ELR (cell line): Measurements from ENCODE around the gene IL10RA.
"Not testable (repeated sequence)": the region's sequence is repeated elsewhere in the genome, so short reads cannot be mapped to it uniquely, and the experiment has no call there.

ENCODE experiments used
- DNase-seq: peaks from one replicate; pipeline ENCODE4 v3.0.0-alpha.2; 2015; ENCODE audit warnings: low read depth

IL10RA gene

DNA sequence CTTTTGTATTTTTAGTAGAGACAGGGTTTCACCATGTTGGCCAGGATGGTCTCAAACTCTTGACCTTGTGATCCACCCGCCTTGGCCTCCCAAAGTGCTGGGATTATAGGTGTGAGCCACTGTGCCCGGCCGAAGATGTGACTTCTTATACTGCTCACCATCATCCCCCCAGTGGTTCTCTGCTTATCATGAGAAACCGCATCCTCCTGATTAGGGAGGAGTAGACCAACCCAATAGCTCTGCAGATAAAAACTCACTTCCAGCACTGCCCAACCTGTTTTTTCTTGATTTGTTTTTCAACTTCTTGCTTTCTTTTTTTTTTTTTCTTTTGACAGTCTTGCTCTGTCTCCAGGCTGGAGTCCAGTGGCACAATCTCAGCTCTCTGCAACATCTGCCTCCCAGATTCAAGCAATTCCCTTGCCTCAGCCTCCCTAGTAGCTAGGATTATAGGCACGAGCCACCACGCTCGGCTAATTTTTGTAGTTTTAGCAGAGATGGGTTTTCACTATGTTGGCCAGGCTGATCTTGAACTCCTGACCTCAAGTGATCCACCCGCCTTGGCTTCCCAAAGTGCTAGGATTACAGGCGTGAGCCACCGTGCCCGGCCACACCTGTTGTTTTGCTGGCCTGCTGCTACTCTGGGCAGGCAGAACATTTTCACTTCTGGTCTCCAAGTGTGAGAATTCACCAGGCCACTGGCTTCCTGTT lies 21.5 kb downstream of the IL10RA start:
- DNase-seq = not testable (repeated sequence)

DNA sequence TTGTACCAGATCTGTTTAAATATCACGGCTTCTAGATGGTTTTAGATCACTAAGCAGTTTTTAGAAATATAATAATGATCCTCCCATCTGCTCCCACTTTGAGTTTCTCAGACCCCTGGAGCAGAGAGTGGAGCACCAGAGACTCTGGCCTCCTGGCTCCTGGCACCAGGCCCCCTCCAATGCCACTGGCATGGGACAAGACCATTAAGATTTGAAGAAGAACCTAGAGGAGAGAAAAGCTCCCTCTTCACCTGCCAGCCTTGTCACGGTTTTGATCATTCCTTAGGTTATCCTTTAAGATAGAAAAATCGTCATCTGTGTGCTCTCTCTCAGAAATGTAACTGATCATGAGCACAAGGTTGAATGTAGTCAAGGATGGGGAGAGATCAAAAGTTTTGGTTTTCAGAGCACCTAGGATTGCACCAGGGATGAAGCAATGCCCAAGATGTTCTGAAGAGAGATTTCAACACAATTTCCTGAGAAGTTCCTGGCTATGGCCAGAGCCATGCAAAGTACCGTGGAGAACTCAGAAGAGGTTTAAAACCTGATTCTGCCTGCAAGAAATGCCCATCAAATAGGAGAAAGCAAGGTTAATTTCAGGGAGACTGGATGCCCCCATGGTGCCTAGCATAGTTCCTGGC lies 22.2 kb downstream of the IL10RA start:
- no peak for DNase-seq

DNA sequence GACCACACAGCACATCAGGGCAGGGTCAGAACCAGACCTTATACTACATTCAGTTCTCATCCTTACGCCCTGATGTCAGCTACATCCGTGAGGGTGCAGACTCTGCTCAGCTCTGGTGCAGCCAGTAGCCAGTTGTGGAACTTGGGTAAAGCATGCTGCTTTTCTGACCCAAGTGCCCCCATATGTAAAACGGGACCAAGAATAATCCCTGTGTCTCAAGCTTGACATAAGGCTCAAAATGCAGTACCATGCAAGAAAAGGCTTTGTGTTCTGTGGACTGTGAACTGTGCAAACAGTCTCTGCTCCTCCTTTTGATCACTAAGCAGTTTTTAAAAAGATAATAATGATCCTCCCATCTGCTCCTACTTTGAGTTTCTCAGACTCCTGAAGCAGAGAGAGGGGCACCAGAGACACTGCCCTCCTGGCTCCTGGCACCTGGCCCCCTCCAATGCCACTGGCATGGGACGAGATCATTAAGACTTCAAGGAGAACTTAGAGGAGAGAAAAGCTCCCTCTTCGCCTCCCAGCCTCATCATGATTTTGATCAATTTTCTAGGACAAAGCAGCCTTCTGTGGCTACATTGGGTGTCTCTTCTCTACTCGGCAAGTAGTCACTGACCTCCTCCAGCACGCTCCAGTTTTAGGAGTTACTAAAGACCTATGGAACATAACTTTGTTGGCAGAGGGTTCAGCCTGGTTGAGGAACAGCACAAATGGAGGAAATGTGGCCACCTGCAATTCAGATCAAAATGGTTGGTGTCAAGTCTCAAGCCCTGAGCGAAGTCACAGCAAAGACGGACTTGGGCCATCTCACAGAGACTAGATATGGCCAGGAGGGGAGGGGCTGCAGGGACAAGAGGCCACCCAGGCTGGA lies 23.9 kb downstream of the IL10RA start:
- no peak for DNase-seq

DNA sequence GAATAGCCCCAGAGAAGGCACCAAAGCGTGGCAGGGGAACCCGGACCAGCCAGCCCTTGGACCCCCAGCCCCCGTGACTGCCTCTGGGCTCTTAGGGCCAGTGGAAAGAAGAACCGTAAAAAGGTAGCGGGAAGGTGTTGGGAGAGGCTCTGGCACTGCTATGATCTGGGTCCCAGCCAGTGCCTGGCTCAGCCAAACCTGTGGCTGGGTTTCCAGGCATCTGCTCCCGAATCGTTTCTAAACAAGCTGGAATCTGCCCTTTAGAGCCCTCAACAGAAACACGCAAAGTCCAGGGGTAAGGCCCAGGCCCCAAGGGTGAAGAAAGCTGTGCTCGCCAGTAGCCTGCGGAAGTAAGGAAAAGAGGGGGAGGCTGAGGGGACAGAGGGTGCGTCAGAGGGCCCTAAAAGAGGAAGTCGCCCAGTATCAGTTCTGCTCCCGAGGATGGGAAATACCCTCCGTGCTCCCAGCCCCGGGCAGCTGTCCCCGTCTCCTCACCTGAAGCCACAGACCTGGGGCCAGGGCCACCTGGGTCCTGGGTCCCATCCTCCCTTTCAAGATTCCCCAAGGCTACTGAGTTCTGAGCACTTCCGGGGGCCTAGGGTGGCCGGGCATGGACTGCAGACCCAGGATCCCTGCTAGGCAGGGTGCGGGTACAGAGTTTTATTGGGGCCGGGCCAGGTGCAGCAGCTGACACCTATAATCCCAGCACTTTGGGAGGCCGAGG lies 24.7 kb downstream of the IL10RA start:
- no peak for DNase-seq

DNA sequence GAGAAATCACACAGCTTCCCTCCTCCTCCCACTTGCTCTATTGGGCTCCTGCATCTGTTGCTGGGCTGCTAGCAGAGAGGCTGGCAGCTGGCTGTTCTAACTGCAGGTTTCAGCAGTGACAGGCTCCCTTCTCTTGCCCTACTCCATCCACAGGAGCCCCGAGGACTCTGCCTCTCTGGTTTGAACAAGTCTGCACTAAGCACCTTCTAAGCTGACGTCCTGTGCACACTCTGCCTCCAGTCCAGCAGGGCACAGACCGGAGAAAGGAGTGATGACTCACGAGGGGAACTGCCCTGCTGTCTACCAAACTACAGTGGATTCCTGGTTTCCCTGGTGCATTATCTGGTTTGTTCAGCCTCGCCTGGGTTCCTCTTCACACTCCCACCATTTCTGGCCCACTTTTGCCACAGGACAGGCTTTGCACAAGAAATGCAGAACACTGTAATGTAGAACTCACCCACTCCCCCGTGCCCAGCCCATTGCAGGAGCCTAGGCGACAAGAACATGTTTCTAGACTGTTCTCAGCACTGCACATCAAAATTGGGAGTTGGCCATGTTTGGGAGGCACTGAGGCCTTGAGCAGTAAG lies 26.0 kb downstream of the IL10RA start:
- peak; percentile 8 for DNase-seq

DNA sequence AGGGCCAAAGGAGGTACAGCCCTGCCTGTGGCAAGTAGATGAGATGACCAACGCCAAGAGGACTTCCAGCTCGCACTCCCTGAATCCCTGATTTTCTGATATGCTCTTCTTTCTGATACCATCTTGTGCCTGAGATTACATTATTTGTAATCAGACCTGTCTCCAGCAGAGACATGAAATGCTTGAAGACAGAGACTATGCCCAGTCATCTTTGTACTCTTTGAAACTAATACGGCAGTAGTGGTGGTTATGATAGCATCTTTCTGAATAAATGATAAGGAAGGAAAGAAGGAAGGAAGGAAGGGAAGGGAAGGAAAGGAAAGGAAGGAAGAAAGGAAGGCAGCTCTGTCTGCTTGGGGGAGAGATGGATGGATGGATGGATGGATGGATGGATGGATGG lies 27.8 kb downstream of the IL10RA start:
- DNase-seq = no peak

DNA sequence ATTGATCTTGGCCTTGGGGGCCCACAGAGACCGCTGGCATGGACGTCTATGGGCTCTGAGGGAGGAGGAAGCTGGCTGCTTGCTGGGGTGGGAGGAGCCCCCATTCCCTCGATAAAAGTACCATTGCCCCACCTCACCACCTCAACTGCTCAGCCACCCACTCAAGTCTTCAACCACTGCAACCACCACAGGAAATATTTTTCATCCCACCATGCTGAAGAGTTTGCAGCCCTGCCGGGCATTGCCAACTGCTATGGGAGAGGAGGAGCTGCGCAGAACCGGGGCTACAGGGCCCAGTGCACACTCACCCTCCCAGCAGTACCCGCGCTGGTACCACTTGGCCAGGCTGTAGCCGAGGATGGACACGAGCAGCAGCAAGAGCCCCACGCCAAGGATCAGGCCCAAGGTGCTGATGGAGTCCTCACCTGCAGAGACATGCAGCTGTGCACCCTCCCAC lies 29.2 kb downstream of the IL10RA start:
- DNase-seq = no peak

DNA sequence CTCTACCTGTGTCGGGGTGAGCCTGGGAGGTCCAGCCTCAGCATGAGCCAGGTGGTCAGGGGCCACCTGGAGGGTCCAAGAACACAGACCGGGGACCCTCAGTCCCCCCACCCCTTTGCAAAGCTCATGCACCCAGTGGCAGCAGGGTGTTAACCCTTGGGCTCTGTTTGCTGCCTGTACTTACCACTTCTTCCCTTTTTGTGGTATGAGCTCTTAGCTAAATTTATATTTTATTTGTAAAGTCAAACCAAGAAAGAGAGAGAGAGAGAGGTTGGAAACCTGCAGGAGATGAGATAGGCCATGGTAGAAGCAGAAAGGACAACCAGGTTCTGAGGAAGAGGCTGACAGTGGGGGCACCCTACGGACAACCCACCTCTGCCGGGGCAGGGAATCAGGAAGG lies 29.9 kb downstream of the IL10RA start:
- DNase-seq = no peak

DNA sequence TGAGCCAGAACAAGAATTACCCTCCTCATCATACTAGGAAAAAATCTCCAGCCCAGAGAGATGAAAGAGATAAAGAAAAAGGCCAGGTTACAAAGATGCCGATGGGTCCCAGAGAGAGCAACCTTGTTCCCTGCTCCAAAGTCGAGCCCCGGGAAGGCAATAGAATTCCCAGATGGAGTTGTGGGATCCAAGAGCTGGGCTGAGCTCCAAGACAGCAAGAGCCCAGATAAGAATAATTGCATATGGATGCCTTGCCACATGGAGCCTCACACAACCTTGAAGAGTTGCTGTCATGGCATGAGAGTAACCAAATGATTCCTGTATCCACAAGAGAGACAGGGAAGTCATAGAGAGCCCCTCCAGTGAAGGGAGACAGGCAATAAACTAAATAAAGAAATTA lies 30.9 kb downstream of the IL10RA start:
- DNase-seq = no peak

DNA sequence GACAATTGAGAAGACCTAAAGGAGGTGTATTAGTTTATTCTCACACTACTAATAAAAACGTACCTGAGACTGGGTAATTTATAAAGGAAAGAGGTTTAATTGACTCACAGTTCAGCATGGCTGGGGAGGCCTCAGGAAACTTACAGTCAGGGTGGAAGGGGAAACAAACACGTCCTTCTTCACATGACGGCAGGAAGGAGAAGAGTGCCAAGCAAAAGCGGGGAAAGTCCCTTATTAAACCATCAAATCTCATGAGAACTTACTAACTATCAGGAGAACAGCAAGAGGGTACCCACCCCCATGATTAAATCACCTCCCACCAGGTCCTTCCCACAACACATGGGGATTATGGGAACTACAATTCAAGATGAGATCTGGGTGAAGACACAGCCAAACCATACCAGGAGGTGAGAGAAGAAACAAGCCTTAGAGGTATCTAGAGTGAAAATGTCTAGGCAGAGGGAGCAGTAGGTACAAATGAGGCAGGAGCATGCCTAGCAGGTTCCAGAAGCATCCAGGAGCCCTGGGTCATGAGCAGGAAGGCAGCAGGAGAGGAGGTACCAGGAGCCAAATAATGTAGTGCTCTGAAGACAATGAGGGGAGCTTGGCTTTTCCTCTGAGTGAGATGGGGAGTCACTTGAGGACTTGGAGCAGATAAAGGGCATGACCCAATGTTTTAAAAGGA lies 31.6 kb downstream of the IL10RA start:
- DNase-seq = no peak

DNA sequence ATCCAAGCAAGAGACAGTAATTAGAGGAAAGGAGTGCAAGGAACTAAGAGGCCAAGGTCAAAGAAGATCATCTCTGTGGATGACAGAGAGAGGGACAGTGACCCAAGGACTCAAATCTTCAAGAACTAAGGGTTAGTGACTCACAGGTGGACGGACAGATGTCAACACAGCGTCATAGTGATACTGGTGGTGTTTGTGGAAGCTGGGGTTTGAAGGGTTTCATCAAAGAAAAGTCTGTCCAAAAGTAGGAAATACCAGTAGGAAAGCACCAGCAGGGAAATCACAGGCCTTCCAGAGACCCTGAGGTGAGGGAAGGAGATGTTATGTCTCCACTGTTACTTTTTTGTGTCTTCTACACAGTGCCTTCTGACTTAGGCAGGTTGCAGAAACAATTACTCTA lies 32.2 kb downstream of the IL10RA start:
- no peak for DNase-seq

DNA sequence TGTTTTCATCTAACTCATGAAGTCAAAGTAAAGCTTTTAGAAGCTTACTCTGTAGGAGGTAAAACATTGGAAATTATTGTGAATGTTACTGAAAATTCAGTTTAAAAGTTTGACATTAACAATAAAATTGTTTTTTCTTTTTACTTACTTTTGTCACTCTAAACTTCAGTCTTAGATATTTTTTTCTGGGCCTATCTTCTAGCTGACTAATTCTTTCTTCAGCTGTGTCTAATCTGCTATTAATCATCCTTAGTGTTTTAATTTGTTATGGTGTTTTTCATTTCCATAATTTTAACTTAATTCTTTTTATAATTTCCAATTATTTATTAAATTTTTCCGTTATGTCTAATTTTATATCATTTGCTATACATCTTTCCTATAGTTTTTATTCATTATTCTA lies 35.0 kb downstream of the IL10RA start:
- DNase-seq = no peak

DNA sequence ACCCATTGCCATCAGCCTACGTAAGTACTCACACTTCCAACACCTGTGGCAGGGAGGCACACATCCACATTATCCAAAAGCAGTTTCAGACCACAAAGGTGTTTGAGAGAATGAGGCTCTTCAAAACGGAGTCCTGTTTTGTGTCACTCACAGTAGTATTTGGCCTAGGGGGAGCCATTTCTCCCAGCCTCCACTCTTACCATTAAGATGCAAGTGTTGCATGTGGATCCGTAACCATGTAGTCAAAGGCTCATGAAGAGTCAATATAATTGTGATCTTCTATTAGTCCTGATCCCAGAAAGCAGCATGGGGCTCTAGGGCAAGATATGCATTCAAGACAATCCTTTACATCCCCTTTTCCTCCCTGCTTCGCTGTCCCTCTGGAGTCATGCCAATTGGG lies 41.5 kb downstream of the IL10RA start:
- no peak for DNase-seq

DNA sequence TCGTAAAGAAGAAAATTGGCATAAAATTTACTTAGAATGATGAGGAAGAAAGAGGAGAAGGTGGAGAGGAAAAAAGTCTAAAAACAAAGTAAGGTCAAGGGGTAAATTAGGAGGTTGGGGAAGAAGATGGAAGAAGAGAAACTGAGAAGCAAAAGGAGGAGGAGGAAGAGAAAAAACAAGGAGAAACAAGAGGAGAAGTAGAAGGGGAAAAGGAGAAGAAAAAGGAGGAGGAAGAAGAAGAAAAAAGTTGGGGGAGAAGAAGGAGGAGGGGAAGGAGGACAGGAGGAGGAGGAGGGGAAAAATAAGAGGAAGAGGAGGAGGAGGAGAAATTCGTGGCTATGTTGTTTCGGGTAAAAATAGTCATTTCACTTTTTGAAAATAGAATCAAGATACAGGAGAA lies 42.4 kb downstream of the IL10RA start:
- DNase-seq = no peak

DNA sequence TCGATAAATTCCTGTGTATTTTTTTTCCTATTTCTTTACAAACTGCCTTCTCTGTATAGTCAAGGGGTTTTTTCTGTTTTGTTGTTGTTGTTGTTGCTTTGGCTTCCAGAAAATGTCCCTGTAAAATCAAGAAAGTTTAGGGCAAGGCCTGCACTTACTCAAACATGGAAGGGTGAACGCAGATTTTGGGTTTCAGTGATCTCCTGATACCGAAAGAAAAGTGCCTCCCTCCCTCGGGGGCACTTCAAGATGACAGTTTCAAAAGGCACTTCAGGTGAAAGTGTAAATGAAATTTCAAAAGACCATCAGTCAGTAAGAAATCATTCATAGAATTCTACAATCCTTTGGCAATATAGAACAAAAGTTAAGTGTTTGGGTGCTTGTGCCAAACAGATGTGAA lies 47.2 kb downstream of the IL10RA start:
- no peak for DNase-seq

DNA sequence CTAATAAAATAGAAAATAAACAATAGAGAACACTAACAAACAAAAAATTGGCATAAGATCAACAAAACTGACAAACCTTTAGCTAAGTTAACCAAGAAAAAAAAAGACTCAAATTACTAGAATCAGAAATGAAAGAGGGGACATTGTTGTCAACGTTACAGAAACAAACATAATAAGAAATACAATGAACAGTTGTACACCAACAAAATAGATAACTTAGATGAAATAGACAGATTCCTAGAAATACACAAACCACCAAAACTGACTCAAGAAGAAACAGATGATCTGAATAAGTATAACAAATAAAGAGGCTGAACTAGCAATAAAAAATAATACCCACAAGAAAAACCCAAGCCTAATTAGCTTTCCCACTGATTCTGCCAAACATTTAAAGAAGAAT lies 55.9 kb downstream of the IL10RA start:
- no peak for DNase-seq

DNA sequence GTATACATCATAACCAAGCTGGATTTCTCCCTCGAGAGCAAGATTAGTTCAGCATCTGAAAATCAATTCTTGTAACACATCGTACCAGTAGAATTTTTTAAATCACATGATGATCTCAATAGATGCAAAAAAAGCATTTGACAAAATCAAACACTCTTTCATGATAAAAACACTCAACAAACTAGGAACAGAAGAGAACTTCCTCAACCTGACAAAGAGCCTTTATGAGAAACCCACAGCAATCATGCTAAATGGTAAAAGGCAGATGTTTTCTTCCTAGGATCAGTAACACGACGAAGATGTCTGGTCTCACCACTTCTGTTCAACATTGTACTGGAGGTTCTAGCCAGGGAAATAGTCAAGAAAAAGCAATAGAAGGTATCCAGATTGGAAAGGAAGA lies 56.6 kb downstream of the IL10RA start:
- no peak for DNase-seq

DNA sequence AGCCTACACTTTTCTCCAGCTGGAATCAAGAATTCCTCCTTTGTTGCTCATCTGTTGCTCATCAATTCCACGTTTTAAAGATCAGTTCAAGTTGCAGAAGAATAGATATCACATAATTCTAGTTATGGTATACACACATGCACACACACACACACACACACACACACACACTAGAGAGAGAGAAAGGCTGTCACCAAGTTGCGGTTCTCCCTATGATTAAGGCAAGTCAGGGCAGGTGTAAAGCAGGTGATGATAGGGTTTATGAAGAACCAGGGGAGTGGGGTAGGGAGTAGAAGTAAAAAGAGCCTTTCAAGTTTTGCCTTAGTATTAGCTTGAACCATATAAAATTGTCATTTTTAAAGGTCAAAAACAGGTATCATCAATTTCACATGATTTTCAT lies 59.0 kb downstream of the IL10RA start:
- no peak for DNase-seq

DNA sequence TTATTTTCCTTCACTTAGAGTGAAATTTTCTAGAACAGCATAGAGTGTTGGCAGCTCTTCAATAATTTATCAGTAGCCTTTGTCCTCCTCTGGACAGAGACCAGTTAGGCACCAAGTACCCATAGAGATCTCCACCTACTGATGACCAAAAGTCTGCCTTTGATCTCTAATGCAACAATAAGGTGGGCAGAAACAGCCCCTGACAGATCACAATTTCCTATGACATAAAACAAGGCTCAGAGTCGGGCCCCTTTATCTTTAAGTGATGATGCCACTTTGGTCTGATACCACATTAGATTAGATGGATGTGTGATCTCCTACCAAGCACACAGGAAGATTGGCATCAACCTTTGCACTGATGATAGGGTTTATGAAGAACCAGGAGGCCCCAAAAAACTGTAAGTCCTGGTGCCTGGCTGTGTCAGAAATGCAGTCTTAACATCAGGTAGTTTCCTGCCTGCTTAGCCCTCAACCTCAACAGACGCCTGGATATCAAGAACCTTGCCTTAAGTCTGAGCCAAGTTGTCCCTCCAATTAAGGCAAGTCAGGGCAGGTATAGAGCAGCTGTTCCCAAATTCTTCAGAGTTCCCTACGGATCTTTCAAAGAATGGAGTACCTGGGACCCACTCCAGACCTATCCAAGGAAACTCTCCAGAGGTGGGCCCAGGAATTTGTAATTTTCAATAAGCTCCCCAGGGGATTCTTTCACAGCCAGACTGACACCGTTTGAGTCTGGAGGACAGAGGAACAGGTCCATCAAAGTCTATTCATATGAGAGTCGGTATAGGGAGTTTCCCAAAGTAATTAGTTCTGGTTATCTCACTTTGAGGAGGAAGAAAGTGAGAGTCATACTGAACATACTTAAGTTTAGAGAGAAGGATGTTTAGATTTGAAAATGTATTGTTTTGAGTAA lies 60.1 kb downstream of the IL10RA start:
- DNase-seq = no peak

DNA sequence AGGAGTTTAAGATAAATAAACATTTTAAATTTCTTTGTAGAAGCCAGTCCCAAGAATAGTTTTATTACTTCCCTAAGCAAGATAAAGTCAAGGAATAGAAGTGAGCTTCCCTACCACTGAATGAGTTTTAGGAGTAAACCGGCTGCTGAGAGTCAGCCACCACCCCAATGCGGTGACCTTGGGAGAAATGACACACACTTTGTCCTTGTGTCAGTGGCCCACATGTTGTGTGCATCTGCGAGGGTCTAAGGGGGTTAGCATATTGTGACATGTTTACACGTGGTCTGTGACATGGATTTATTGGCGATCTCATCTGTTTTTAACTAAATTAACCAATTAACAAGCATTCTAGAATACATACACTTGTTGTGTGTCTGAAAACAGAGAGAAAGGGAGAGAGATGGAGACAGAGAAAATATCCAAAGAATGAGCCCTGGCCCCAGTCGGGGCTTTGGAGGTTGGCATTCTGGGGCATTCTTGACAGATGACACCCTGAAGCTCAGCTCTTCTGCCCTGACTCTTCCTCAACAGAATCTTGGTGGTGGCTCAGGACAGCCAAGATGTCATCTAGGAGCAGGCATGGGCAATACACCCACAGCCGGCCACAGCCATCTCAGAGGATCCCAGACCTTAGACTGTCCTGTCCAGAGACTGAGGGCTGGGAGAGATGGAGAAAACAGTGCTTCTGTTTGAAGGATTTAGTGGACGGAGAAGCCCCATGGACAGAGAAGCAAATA lies 60.9 kb downstream of the IL10RA start:
- no peak for DNase-seq
